Loucy (cell line): ENCODE results near the gene ASL.
"Not testable (repeated sequence)": the region's sequence is repeated elsewhere in the genome, so short reads cannot be mapped to it uniquely, and the experiment has no call there.

ENCODE experiments used
- H2AFZ ChIP-seq: fragments of 200-600 bp; sonication (generic); 2 replicates; pipeline ENCODE4 v1.6.0; 2016; ENCODE audit warnings: antibody characterized with exemption, mild to moderate bottlenecking, low read length, moderate library complexity
- H3F3A ChIP-seq: fragments of 200-600 bp; 2 replicates; pipeline ENCODE4 v1.6.0; 2016; ENCODE audit warnings: antibody characterized with exemption, low read depth, mild to moderate bottlenecking
- H3K27me3 ChIP-seq: fragments of 200-600 bp; sonication (generic); 2 replicates; pipeline ENCODE4 v1.6.1; 2014; ENCODE audit warnings: low read length, mild to moderate bottlenecking; ENCODE audit not compliant: insufficient read depth, poor library complexity, severe bottlenecking
- H3K36me3 ChIP-seq: fragments of 200-600 bp; sonication (generic); 2 replicates; pipeline ENCODE4 v1.6.1; 2016; ENCODE audit warnings: low read length; ENCODE audit not compliant: insufficient read depth
- H3K4me1 ChIP-seq: fragments of 200-600 bp; sonication (generic); 2 replicates; pipeline ENCODE4 v1.5.1; 2014; ENCODE audit warnings: low read length, mild to moderate bottlenecking; ENCODE audit not compliant: insufficient read depth, poor library complexity, severe bottlenecking
- H3K4me2 ChIP-seq: fragments of 200-600 bp; sonication (generic); 2 replicates; pipeline ENCODE4 v1.6.0; 2014; ENCODE audit warnings: antibody characterized with exemption, low read length, low read depth, mild to moderate bottlenecking; ENCODE audit not compliant: poor library complexity, severe bottlenecking
- H3K4me3 ChIP-seq: fragments of 200-600 bp; sonication (generic); 2 replicates; pipeline ENCODE4 v1.5.1; 2014; ENCODE audit warnings: low read length, mild to moderate bottlenecking, mixed read lengths; ENCODE audit not compliant: poor library complexity, severe bottlenecking
- H3K79me2 ChIP-seq: fragments of 200-600 bp; sonication (generic); 2 replicates; pipeline ENCODE4 v1.6.1; 2014; ENCODE audit warnings: low read length; ENCODE audit not compliant: insufficient read depth
- H3K9ac ChIP-seq: fragments of 200-600 bp; sonication (generic); 2 replicates; pipeline ENCODE4 v1.6.0; 2014; ENCODE audit warnings: mild to moderate bottlenecking, low read depth, low read length, moderate library complexity; ENCODE audit not compliant: poor library complexity, severe bottlenecking
- H3K9me2 ChIP-seq: fragments of 200-600 bp; sonication (generic); replicated peaks from 2 replicates; pipeline ENCODE4 v1.6.1; 2016; ENCODE audit warnings: low read depth, low read length, mixed read lengths
- H3K9me3 ChIP-seq: fragments of 200-600 bp; sonication (generic); 2 replicates; pipeline ENCODE4 v1.6.1; 2014; ENCODE audit warnings: mild to moderate bottlenecking, antibody characterized with exemption, low read length, low read depth; ENCODE audit not compliant: insufficient read depth
- H4K20me1 ChIP-seq: fragments of 200-600 bp; sonication (generic); 2 replicates; pipeline ENCODE4 v1.6.0; 2014; ENCODE audit warnings: antibody characterized with exemption, low read length, mild to moderate bottlenecking; ENCODE audit not compliant: insufficient read depth, poor library complexity, severe bottlenecking
- EZH2phosphoT487 ChIP-seq: fragments of 200-600 bp; IDR thresholded peaks from 2 replicates; pipeline ENCODE4 v1.6.1; 2018; ENCODE audit warnings: antibody characterized with exemption, mild to moderate bottlenecking, moderate library complexity, borderline replicate concordance
- TF ChIP-seq, protein P1 (sequence below): fragments of 200-600 bp; sonication (generic); conservative IDR thresholded peaks from 2 replicates; pipeline ENCODE4 v1.5.1; 2014; ENCODE audit warnings: mild to moderate bottlenecking, antibody characterized with exemption, low read length

Gene ASL

DNA sequence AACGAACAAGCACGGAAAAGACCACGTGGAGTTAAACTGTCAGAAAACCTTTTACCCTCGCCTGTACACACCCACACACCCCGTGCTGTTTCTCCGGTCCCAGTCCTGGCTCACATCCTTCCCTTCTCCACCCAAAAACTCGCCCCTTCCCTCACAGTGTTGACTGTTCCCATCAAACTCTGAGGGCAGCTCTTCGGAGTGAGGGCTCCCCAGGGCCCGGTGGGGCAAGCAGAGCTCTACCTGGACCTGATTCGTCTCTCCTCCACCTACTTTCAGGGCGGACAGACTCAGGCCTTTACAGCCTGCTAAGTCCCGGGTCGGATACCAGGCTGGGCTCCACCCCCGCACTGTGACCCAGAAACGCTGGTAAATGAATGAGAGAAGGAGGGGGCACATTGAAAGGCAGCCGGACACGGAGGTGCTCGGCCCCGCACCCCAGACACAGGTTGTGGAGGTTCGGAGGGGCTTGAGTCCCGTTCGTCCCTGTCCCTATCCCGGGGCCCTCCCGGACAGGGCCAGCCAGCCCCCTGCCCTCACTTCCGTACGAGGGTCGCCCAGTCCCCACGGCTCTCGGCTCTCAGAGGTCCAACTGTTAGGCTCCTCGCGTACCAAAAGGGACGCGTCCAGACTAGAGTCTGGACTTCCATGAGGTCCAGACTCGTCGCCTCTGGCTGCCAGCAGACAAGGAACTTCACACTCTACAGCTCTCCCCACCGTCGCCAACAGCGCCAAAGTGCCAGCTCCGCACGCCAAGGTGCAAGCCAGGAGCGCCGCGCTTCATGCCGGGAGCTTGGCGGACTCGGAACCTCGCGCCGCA is 31.7 kb upstream of the ASL start:
- H3F3A ChIP-seq: no peaks in the 10 kb centered on the region
- H3K9me2 ChIP-seq: no peaks in the 10 kb centered on the region
- H3K4me2 ChIP-seq: no peak overlapping the region
- no peak overlapping the region for H2AFZ ChIP-seq
- H3K4me3 ChIP-seq: no peak overlapping the region
- H3K79me2 ChIP-seq: no peaks in the 10 kb centered on the region
- H3K4me1 ChIP-seq: no peaks in the 10 kb centered on the region
- H4K20me1 ChIP-seq: no peaks in the 10 kb centered on the region
- no peak overlapping the region for H3K9ac ChIP-seq
- TF ChIP-seq, protein P1, sequence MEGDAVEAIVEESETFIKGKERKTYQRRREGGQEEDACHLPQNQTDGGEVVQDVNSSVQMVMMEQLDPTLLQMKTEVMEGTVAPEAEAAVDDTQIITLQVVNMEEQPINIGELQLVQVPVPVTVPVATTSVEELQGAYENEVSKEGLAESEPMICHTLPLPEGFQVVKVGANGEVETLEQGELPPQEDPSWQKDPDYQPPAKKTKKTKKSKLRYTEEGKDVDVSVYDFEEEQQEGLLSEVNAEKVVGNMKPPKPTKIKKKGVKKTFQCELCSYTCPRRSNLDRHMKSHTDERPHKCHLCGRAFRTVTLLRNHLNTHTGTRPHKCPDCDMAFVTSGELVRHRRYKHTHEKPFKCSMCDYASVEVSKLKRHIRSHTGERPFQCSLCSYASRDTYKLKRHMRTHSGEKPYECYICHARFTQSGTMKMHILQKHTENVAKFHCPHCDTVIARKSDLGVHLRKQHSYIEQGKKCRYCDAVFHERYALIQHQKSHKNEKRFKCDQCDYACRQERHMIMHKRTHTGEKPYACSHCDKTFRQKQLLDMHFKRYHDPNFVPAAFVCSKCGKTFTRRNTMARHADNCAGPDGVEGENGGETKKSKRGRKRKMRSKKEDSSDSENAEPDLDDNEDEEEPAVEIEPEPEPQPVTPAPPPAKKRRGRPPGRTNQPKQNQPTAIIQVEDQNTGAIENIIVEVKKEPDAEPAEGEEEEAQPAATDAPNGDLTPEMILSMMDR: no peak
- TF ChIP-seq EZH2phosphoT487: no peak
- no peaks in the 10 kb centered on the region for H3K27me3 ChIP-seq
- H3K9me3 ChIP-seq: no peaks in the 10 kb centered on the region
- H3K36me3 ChIP-seq: no peaks in the 10 kb centered on the region

DNA sequence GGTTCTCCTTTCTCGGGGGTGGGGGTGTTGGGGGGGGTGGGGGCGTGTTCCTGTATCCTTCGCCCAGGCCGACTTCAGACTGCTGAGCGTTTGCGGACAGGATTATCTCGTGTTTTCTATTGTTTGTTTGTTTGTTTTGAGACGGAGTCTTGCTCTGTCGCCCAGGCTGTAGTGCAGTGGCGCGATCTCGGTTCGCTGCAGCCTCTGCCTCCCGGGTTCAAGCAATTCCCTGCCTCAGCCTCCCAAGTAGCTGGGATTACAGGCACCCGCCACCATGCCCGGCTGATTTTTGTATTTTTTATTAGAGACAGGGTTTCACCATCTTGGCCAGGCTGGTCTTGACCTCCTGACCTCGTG is 31.1 kb upstream of the ASL start:
- H3K4me3 ChIP-seq, H3K27me3 ChIP-seq, H3F3A ChIP-seq, H3K4me2 ChIP-seq, H4K20me1 ChIP-seq, H3K9me2 ChIP-seq, H3K4me1 ChIP-seq, H3K9me3 ChIP-seq, H3K36me3 ChIP-seq, H2AFZ ChIP-seq, H3K79me2 ChIP-seq, H3K9ac ChIP-seq: not testable (repeated sequence)

DNA sequence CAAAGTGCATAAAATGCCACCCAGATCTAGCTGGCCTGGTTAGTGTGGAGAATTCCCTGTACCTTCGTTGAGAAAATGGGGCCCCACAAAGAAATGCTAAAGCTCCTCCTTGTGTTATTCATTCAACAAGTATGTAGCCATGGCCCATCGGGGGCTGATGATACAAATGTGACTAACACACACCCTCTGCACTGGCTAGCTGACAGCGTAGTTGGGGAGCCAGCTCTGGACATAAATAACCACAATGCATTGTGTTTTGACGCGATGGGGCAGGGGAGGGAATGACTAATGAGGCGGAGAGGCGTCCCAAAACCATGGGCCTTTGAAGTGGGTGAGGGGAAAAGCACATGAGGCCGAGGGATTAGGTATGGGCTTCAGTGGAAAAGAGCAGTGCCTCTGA is 28.2 kb upstream of the ASL start:
- TF ChIP-seq, protein P1: no peak
- no peak for TF ChIP-seq EZH2phosphoT487
- Histone ChIP-seq H3K9ac (no peak overlapping the region), H3K27me3 (no peaks in the 10 kb centered on the region), H3K9me3 (no peaks in the 10 kb centered on the region), H3K4me2 (no peak overlapping the region), H3K4me1 (no peaks in the 10 kb centered on the region), H3K4me3 (no peak overlapping the region), H3K9me2 (no peaks in the 10 kb centered on the region), H4K20me1 (no peaks in the 10 kb centered on the region), H2AFZ (no peak overlapping the region), H3K79me2 (no peaks in the 10 kb centered on the region), H3K36me3 (no peaks in the 10 kb centered on the region), H3F3A (no peaks in the 10 kb centered on the region)

DNA sequence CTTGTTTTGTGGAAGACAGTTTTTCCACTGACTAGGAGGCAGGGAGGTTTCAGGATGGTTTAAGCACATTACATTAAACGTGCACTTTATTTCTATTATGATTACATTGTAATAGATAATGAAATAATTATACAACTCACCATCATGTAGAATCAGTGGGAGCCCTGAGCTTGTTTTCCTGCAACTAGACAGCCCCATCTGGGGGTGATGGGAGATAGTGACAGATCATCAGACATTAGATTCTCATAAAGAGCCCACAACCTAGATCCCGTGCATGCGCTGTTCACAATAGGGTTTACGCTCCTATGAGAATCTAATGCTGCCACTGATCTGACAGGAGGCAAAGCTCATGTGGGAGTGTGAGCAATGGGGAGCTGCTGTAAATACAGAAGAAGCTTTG is 25.7 kb upstream of the ASL start:
- H3K4me1 ChIP-seq, H3K79me2 ChIP-seq, H3K9ac ChIP-seq, H3K4me3 ChIP-seq, H3K9me2 ChIP-seq, H3K27me3 ChIP-seq, H3K9me3 ChIP-seq, H3K4me2 ChIP-seq, H3K36me3 ChIP-seq, H3F3A ChIP-seq, H4K20me1 ChIP-seq, H2AFZ ChIP-seq: not testable (repeated sequence)
